Thyroid gland (tissue), 4 donors: Measurements from ENCODE around the gene CDH4.

Experiments used
- POLR2A ChIP-seq, 2 donors: fragments of 450-650 bp; IDR thresholded peaks; one replicate each; pipeline ENCODE4 v1.6.1; 2017; ENCODE audit warnings: antibody characterized with exemption in 2 of 2, mild to moderate bottlenecking in 2 of 2, moderate library complexity in 1 of 2
- TF ChIP-seq, protein P1 (sequence below), 6 experiments: fragments of 200-600 bp in 3 of 6; fragments of 450-650 bp in 3 of 6; sonication (generic) in 3 of 6; IDR thresholded peaks; one replicate each; pipeline ENCODE4 v1.5.1; 2016 to 2019; ENCODE audit warnings: antibody characterized with exemption in 6 of 6, mild to moderate bottlenecking in 2 of 6, inconsistent platforms in 1 of 6, moderate library complexity in 1 of 6

DNA sequence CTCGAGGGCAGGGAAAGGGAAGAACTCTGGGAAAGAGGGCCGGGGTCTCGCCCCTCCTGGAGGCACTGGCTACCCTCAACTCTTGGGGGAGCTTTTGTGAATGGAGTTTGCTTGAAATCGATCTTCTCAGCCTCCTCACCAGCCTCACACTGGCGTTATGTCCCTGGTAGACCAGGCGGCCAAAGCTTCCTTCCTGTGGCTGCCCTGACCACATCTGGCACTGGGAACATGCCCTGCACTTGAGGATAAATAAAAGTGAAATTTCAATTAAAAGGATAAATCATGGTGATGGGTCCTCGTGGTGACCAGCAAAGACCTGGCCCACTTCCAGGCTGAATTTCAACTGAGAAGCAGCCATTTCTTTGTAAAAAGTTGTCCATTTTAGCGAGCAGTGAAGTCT lies 578.9 kb downstream of the CDH4 start:
- no peak for TF ChIP-seq POLR2A (IDR thresholded peaks at IDR 0.05)
- TF ChIP-seq, protein P1, sequence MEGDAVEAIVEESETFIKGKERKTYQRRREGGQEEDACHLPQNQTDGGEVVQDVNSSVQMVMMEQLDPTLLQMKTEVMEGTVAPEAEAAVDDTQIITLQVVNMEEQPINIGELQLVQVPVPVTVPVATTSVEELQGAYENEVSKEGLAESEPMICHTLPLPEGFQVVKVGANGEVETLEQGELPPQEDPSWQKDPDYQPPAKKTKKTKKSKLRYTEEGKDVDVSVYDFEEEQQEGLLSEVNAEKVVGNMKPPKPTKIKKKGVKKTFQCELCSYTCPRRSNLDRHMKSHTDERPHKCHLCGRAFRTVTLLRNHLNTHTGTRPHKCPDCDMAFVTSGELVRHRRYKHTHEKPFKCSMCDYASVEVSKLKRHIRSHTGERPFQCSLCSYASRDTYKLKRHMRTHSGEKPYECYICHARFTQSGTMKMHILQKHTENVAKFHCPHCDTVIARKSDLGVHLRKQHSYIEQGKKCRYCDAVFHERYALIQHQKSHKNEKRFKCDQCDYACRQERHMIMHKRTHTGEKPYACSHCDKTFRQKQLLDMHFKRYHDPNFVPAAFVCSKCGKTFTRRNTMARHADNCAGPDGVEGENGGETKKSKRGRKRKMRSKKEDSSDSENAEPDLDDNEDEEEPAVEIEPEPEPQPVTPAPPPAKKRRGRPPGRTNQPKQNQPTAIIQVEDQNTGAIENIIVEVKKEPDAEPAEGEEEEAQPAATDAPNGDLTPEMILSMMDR (IDR thresholded peaks at IDR 0.05), result no peak
